Measurements from ENCODE around the gene LRP1.

LRP1 gene

DNA sequence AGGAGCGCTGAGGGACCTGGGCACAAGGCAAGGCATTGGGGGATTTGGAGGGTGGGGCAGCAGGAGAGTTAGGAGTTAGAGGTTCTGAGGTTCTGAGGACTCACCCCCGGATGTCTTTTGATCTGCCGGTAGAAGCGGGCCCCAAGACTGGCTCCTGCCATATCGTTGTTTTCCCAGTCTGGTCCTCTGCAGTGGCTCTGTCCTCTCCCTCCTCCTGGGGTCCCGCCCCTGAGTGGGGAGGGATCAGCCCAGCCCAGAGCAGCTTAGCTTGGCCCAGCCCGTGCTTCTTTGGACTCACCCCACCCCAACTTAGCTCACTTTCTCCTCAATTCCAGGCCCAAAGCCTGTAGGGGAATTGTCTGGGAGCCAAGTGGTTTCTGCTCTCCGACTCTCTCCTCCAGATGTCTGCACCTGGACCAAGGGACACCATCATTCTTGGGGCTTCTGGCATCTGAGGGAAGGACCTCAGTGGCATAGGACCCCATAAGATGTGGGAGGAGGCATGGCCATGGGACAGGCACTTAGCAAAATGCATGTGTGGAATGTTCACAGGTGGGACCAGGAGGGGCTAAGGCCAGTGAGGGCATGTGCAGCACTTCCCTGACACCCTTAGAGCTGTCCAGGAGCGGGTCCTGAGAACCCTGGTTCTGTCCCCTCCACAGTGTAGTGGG lies 108.8 kb downstream of the LRP1 start:
- Mint-ChIP-seq H3K36me3 (ENCODE audit: low read depth) (peaks cover 46% of the 10 kb centered on the region), H3K4me3 (no peak overlapping the region), H3K9me3 (no peaks in the 10 kb centered on the region), H3K4me1 (ENCODE audit: low read depth) (peaks cover 79% of the 10 kb centered on the region), H3K27me3 (peaks cover 54% of the 10 kb centered on the region), H3K27ac (no peak overlapping the region)
- peak; percentile 56 for DNase-seq

DNA sequence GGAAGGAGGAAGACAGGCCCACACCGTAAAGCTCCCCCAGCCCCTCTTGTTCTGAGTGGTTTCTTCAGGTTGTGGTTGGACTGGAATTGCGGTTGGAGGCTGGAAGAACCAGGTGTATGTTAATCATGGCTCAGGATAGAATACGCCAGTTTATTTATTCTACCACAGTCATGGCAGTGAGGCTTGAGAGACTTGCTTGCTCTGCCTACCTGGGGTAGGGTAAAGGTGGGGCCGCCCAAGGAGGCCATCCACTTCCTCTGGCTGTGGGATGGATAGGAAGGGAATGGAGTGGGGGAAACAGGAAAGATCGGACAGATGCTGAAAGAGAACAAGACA lies 109.3 kb downstream of the LRP1 start:
- H3K4me1 Mint-ChIP-seq (ENCODE audit: low read depth): peaks cover 79% of the 10 kb centered on the region
- DNase-seq: no peak
- peaks cover 59% of the 10 kb centered on the region for H3K27me3 Mint-ChIP-seq
- peaks cover 40% of the 10 kb centered on the region for H3K36me3 Mint-ChIP-seq (ENCODE audit: low read depth)
- H3K27ac Mint-ChIP-seq: no peak overlapping the region
- no peaks in the 10 kb centered on the region for H3K9me3 Mint-ChIP-seq
- peak overlapping the region; percentile 57 for H3K4me3 Mint-ChIP-seq

DNA sequence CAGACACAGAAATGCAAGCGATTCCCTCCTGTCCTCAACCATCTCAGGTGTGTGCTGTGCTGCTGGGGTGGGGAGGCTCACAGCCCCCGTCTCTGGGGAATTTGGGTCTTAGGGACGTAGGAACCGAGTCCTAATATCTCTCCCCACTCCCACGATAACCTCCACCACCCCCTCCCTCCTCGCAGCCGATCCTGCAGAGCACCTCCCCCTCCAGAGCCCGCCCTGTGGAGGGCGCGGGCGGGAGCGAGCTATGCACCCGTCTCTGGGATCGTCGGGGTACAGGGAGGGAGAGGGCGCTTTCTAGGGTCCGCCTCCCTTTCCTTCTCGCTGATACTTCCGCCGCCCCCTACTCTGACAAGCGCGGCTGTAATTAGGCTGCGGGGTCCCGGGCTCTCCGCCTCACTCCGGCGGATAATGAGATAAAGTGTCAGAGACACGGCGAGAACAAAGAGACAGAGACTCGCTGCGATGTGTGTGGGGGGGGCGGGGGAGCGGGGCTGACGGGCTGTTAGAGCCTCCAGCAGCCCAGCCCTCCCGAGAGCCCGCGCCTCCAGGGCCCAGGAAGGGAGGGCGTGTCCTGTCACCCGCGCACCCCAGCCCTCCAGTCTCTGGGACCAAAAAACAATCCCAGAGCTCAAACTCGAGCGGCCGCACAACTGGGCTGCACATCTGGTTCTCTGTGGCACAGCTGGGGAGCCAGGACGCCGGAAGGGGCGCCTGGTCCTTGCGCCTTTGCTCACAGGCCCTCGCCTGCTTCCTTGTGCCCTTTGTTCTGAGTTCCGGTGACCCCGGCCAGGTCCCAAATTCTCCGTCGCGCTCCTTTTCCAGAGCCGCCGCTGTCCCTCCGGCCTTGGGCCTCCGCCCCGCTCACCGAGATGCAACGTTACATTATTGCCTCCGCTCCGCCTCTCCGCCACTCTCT lies 109.9 kb downstream of the LRP1 start:
- peaks cover 65% of the 10 kb centered on the region for H3K27me3 Mint-ChIP-seq
- peak overlapping the region; percentile 84 for H3K4me3 Mint-ChIP-seq
- H3K9me3 Mint-ChIP-seq: no peaks in the 10 kb centered on the region
- DNase-seq: peak; percentile 66
- H3K27ac Mint-ChIP-seq: peak overlapping the region; percentile 83
- peaks cover 80% of the 10 kb centered on the region for H3K4me1 Mint-ChIP-seq (ENCODE audit: low read depth)
- peaks cover 34% of the 10 kb centered on the region for H3K36me3 Mint-ChIP-seq (ENCODE audit: low read depth)

DNA sequence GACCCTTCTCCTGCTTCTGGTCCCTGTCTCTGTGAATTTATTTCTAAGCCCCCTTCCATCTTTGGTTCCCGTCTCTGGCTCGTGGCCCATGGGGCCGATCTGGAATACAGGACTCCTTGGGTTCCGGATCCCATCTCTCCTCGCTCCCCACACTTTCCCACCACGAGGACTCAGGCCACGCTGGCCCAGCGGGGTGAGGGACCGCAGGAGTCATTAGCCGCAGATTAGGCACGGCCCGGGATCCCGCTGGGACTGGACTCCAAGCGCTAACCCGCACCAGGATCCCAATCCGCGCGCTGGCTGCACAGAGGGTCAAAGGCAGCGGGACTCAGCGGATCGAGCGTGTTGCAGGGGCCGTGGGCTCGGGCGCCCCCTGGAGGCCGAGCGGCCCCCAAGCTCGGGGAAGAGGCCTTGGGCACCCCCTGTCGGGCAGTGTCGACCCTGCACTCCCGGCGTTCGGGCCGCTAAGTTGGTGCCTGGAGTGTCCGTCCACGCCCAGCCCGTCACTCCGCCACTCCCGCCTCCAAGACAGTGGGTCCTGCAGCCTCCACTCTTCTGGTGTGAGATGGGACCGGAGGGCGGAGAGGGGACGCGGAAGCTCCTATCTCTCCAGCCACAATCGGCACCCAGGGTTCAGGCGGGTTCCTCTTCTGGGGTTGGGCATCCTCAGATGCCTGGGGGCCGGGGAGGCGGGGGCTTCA lies 110.7 kb downstream of the LRP1 start:
- H3K4me1 Mint-ChIP-seq (ENCODE audit: low read depth): peaks cover 82% of the 10 kb centered on the region
- peak overlapping the region; percentile 84 for H3K4me3 Mint-ChIP-seq
- H3K27ac Mint-ChIP-seq: peak overlapping the region; percentile 90
- H3K27me3 Mint-ChIP-seq: peaks cover 71% of the 10 kb centered on the region
- DNase-seq: peak; percentile 95
- H3K9me3 Mint-ChIP-seq: no peaks in the 10 kb centered on the region
- H3K36me3 Mint-ChIP-seq (ENCODE audit: low read depth): peaks cover 26% of the 10 kb centered on the region

DNA sequence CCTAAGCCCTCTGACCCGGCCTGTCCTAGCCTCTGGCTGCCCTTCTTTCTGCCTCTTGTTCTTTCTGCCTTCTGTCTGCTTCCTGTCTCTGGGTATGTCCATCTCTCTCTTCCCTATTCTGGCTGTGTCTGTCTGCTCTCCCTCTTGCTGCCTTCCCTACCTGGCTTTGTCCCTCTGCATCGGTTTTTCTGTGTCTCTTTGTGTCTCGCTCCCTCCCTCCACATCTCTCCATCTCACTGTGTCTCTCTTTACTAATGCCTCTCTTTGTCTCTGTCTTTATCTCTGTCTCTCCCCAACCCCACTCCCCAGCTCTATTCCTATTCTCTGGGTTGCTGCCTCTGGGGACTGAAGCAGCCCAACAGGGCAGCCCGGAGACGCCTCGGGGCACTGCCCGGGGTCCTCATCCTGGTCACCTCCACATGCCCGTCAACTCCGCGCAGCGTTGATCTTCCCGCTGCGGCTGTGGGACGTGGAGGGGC lies 111.3 kb downstream of the LRP1 start:
- Mint-ChIP-seq H3K9me3 (no peaks in the 10 kb centered on the region), H3K27me3 (peaks cover 77% of the 10 kb centered on the region), H3K4me3 (peak overlapping the region; percentile 84), H3K4me1 (ENCODE audit: low read depth) (peaks cover 79% of the 10 kb centered on the region), H3K36me3 (ENCODE audit: low read depth) (peaks cover 20% of the 10 kb centered on the region), H3K27ac (peak overlapping the region; percentile 90)
- no peak for DNase-seq

DNA sequence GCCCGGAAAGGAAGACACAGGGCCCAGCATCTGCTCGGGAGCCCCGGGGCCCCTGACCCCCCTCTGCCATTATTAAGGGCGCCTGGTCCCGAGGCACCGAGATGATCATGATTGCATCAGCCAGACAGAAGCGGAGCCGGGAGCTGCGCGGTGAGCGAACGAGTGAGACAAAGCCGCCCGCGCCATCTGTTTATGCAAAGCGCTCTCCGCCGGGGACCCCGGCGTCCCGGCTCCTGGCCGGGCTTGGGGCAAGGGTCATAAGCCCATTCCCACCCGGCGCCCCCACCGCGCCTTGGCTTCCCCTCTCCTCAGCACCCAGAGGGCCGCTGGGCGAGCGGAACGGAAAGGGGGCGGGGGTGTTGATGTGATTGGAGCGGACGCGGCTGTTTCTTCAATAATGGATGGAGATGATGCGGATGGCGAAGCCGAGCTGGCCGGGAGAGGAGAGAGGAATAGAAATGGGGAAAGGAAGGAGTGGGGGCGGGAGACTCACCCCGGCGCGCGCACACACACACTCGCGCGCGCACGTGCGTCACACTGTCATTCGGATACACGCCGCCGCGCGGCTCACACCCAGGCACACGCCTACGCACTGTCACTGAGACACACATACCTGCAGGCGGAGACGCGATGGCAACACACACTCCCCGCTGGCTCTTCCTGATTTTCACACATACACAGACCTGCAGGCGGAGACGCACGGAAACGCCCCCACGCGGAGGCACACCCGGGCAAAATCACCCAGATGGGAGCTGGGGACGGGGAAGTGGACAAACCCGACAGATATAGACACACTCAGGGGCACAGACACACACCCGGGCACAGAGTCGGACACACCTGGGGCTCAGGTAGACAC lies 112.0 kb downstream of the LRP1 start:
- Mint-ChIP-seq H3K4me1 (ENCODE audit: low read depth) (peaks cover 77% of the 10 kb centered on the region), H3K36me3 (ENCODE audit: low read depth) (peaks cover 14% of the 10 kb centered on the region), H3K4me3 (peak overlapping the region; percentile 84), H3K9me3 (no peaks in the 10 kb centered on the region), H3K27ac (peak overlapping the region; percentile 90), H3K27me3 (peaks cover 80% of the 10 kb centered on the region)
- peak; percentile 79 for DNase-seq

DNA sequence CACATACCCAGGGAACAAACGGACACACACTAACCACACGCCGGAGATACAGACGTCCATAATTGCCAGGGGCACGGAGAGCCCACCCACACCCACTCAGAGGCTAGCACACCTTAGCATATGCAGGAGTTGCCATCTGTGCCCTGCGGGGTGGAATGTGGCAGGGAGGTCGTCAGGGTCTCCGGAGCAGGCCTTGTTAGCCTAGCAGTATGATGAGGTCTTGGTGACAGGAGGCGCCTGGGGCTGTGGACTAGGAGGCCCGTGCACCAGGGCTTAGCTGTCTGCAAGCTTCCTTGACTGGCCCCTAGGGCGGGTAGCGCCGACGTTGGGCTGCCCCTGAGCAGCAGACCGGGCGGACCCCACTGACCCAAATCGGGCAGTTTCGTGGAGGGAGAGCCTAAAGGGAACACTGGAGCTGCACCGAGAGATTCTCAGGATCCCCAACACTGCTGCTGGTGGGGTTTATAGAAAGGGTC lies 112.7 kb downstream of the LRP1 start:
- peak; percentile 54 for DNase-seq
- peaks cover 73% of the 10 kb centered on the region for H3K4me1 Mint-ChIP-seq (ENCODE audit: low read depth)
- peak overlapping the region; percentile 90 for H3K27ac Mint-ChIP-seq
- H3K9me3 Mint-ChIP-seq: no peaks in the 10 kb centered on the region
- peaks cover 77% of the 10 kb centered on the region for H3K27me3 Mint-ChIP-seq
- H3K36me3 Mint-ChIP-seq (ENCODE audit: low read depth): peaks cover 8% of the 10 kb centered on the region
- peak overlapping the region; percentile 84 for H3K4me3 Mint-ChIP-seq

DNA sequence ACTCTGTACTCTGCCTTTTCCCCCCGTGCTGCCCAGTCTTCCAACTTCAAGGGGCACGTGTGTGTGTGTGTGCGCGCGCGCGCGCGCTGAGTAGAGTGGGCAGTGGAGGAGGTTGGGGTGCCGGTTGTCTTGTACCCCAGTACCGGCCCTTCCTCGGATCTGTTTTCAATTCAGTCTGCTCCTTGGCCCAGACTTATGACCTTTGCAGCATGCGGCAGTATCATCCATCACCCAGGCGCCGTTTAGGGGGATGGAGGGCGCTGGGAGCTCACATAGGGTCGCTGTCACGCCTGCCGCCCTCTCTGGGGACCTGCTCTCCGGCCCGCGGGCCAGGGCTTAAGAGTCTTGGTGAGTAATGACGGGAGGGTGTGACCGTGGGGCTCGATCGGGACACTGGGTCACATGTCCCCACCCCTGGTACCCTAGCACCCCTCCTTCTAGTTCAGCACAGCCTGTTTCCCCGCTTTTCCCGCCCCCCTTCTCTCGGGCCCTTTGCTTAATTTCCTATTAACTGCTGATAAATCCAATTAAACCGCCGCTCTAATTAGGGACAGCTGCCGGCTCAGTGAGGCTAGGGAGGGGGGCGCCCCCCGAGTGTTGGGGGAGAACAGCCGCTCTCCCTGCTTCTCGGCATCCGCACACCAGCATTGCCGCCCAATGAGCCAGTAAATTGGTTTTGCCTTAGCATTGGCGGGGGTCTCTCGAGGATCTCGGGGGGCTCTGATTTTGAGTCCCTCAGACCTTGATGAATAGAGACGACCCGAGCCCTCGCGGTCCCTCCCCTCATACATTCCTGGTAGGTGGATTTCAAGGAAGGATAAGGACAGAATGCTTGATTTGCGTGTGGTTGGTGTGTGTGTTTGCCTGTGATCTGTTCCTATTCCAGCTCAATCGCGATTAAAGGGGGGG lies 113.4 kb downstream of the LRP1 start:
- Mint-ChIP-seq H3K4me3 (peak overlapping the region; percentile 84), H3K9me3 (no peaks in the 10 kb centered on the region), H3K4me1 (ENCODE audit: low read depth) (peaks cover 68% of the 10 kb centered on the region), H3K36me3 (ENCODE audit: low read depth) (peaks cover 7% of the 10 kb centered on the region), H3K27ac (peak overlapping the region; percentile 40), H3K27me3 (peaks cover 70% of the 10 kb centered on the region)
- peak; percentile 45 for DNase-seq

DNA sequence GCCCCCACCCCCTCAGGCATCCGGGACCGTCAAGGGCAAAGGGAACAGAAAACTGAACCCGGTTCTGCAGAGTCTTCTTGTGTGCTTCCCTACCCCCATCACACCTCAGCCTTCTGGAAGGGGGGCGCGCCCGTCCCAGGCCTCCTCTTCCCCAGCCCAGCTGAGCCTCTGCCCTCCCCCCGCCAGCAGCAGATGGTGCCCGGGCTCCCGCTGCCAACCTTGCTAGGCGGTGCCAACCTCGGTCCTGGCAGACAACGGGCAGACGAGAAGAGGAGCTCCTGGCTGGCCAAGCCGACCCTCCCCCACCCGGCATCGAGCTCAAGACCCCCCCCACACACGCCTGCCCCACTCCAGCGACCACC lies 114.0 kb downstream of the LRP1 start:
- DNase-seq: no peak
- H3K27me3 Mint-ChIP-seq: peaks cover 63% of the 10 kb centered on the region
- H3K9me3 Mint-ChIP-seq: no peaks in the 10 kb centered on the region
- peaks cover 61% of the 10 kb centered on the region for H3K4me1 Mint-ChIP-seq (ENCODE audit: low read depth)
- H3K36me3 Mint-ChIP-seq (ENCODE audit: low read depth): peaks cover 7% of the 10 kb centered on the region
- peak overlapping the region; percentile 84 for H3K4me3 Mint-ChIP-seq
- no peak overlapping the region for H3K27ac Mint-ChIP-seq

DNA sequence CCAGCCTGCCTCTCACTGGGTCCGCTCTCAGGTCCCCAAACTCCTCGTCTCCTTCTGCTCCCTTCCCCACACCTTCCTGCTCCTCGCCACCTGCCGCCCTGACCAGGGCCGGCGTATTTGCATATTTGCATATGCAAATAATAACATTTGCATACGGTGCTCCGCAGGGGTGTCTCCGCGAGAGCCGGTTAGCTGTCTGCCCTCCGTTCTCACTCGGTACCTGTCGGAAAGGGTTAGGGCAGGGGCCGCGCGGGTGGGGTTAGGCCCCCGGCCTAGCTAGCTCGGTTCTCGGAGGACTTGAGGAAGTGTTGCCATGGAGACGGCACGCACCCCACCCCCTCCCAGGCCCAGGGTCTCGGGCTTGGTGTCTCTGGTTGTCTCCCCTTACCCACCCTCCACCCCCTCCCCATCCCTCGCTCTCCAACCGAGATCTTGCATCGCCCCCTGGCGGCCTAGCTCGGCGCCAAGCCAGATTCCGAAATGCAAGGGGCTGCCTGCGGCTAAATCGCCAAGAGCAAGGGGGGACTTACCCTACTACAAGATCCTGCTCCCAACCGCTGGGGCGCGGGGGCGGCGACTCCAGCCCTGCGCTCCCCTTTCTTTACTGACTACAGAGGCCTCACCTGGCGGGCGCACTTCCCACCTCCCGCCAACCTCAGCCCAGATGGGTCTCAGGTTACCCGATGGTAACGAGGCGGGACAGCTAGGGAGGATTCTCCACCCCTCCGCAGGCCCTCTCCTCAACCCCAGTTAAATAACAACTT lies 114.6 kb downstream of the LRP1 start:
- DNase-seq: peak; percentile 83
- H3K27me3 Mint-ChIP-seq: peaks cover 58% of the 10 kb centered on the region

DNA sequence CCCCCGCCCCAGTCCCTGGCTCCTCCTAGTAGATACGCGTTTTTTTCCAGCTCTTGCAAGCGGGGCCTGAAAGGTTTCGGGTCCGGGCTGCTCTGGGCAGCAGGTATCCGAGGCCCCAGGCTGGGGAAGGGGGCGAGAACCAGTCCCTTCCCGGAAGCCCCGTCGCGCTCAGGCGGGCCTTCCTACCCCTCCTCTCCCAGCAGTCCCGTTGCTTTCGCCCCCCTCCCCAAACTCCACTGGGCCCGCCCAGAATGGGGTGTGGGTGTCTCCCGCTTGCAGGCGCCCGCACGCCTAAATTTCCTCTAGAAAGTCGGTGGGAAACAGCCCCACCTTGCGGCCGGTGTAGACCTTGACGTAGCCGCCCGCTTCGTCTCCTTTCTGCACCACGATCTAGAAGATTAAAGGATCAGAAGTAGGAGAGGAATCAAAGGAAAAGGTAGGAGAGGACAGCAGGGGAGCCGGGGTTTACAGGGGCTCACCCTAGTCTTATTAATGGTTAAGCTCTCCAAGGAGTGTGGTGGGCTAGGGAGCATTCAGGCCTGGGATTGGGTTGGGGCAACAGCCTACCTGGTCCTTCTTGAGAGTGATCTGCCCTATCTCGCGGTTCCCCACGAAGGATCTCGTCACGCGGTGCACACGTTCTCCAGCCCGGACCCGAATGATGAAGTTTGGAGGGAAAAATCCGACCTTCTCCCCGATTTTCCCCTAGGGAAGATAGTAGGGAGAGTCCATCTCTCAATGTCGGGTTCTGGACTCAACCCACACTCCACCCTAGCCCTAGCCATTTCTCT lies 115.4 kb downstream of the LRP1 start:
- H3K27ac Mint-ChIP-seq: no peak overlapping the region
- peak overlapping the region; percentile 64 for H3K4me3 Mint-ChIP-seq
- H3K27me3 Mint-ChIP-seq: peaks cover 51% of the 10 kb centered on the region
- H3K4me1 Mint-ChIP-seq (ENCODE audit: low read depth): peaks cover 49% of the 10 kb centered on the region
- peaks cover 7% of the 10 kb centered on the region for H3K36me3 Mint-ChIP-seq (ENCODE audit: low read depth)
- DNase-seq: peak; percentile 88
- no peaks in the 10 kb centered on the region for H3K9me3 Mint-ChIP-seq

More for the DNA sequence above, 114.6 kb downstream of the LRP1 start:
- H3K27ac Mint-ChIP-seq: peak overlapping the region; percentile 47
- peak overlapping the region; percentile 64 for H3K4me3 Mint-ChIP-seq
- peaks cover 56% of the 10 kb centered on the region for H3K4me1 Mint-ChIP-seq (ENCODE audit: low read depth)
- no peaks in the 10 kb centered on the region for H3K9me3 Mint-ChIP-seq
- peaks cover 7% of the 10 kb centered on the region for H3K36me3 Mint-ChIP-seq (ENCODE audit: low read depth)

DNA sequence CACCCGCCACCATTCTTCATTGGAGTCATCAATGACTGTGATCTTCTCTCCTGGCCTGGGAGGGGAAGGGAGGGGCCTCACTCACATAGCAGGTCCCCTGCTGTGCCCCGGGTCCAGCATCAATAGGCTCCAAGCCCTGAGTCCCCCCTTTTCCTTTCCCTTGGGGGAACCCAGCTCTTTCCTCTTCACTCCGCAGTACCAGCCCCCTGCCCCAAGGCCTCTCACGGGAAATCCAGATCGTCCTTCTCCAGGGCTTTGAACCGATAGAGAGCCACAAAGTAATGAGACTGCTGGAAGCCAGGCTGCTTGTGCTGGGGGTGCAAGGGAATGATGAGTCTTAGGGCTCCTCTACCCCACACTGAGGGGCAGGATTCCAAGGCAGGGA lies 116.0 kb downstream of the LRP1 start:
- Mint-ChIP-seq H3K27ac (no peak overlapping the region), H3K4me3 (no peak overlapping the region)

More for the DNA sequence above, 116.0 kb downstream of the LRP1 start:
- H3K9me3 Mint-ChIP-seq: no peaks in the 10 kb centered on the region
- peaks cover 48% of the 10 kb centered on the region for H3K27me3 Mint-ChIP-seq
- DNase-seq: peak; percentile 29
- peaks cover 7% of the 10 kb centered on the region for H3K36me3 Mint-ChIP-seq (ENCODE audit: low read depth)
- peaks cover 50% of the 10 kb centered on the region for H3K4me1 Mint-ChIP-seq (ENCODE audit: low read depth)
